ENCODE data around the gene CDC14B.

Gene CDC14B

GRCh38 chr9:96500696-96501632 lies 118.7 kb downstream of the CDC14B start:
- no peak for DNase-seq

- no peak for DNase-seq
Observed at GRCh38 chr9:96499257-96499656, 120.4 kb downstream of the CDC14B start.

- no peak for DNase-seq
Observed at GRCh38 chr9:96498796-96499195, 120.8 kb downstream of the CDC14B start.

GRCh38 chr9:96497117-96497399 lies 122.6 kb downstream of the CDC14B start:
- no peak for DNase-seq

- DNase-seq = no peak
Observed at GRCh38 chr9:96496368-96497116, 123.1 kb downstream of the CDC14B start.

- DNase-seq = no peak
Observed at GRCh38 chr9:96495341-96495740, 124.3 kb downstream of the CDC14B start.

GRCh38 chr9:96494215-96494800 lies 125.3 kb downstream of the CDC14B start:
- no peak for DNase-seq

- no peak for DNase-seq
Observed at GRCh38 chr9:96493757-96494156, 125.9 kb downstream of the CDC14B start.

- DNase-seq = no peak
Observed at GRCh38 chr9:96492993-96493531, 126.6 kb downstream of the CDC14B start.

GRCh38 chr9:96491880-96492525 lies 127.6 kb downstream of the CDC14B start:
- DNase-seq = no peak

- DNase-seq = peak; percentile 56
Observed at GRCh38 chr9:96491079-96491879, 128.4 kb downstream of the CDC14B start.

- DNase-seq = no peak
Observed at GRCh38 chr9:96490534-96491078, 129.0 kb downstream of the CDC14B start.

GRCh38 chr9:96489482-96489979 lies 130.1 kb downstream of the CDC14B start:
- DNase-seq = no peak

- no peak for DNase-seq
Observed at GRCh38 chr9:96487949-96488348, 131.7 kb downstream of the CDC14B start.

GRCh38 chr9:96487029-96487396 lies 132.6 kb downstream of the CDC14B start:
- DNase-seq = no peak

GRCh38 chr9:96486386-96487028 lies 133.1 kb downstream of the CDC14B start:
- DNase-seq = no peak

- no peak for DNase-seq
Observed at GRCh38 chr9:96485280-96485679, 134.4 kb downstream of the CDC14B start.

GRCh38 chr9:96484521-96484931 lies 135.1 kb downstream of the CDC14B start:
- no peak for DNase-seq

- DNase-seq = no peak
Observed at GRCh38 chr9:96483733-96484390, 135.8 kb downstream of the CDC14B start.

- DNase-seq = no peak
Observed at GRCh38 chr9:96483197-96483596, 136.4 kb downstream of the CDC14B start.

All from central memory CD4-positive, alpha-beta T cell (primary cell).